K562 (cell line): Measurements from ENCODE around the gene STRN3. TPM values are rescaled to one million over a fixed set of nuclear protein-coding genes. Genes with fewer than 3 reads are reported as not detected.

Experiments
- CSDE1 ChIP-seq, 2 experiments: fragments of 450-650 bp; IDR thresholded peaks; 2 replicates each; pipeline ENCODE4 v1.6.1; 2016; ENCODE audit warnings: mild to moderate bottlenecking in 1 of 2
- DDX20 ChIP-seq: fragments of 450-650 bp; IDR thresholded peaks from 2 replicates; pipeline ENCODE4 v1.6.1; 2016; ENCODE audit warnings: missing genetic modification characterization, low read depth, mild to moderate bottlenecking, missing compliant biosample characterization, moderate library complexity
- FOS ChIP-seq: IDR thresholded peaks from 3 replicates; pipeline ENCODE4 v1.6.1; 2011; ENCODE audit not compliant: insufficient read length; ENCODE audit errors: extremely low read depth
- FOXK2 ChIP-seq, 2 experiments: fragments of 450-650 bp; IDR thresholded peaks in 1 of 2; conservative IDR thresholded peaks in 1 of 2; 2 replicates each; pipeline ENCODE4 v1.6.1; 2016; ENCODE audit warnings: low read depth in 2 of 2, mild to moderate bottlenecking in 1 of 2
- GABPA ChIP-seq: fragments of 200-800 bp; sonication (Bioruptor generic); conservative IDR thresholded peaks from 2 replicates; pipeline ENCODE4 v1.6.1; 2016; ENCODE audit warnings: low read depth, missing genetic modification characterization, missing compliant biosample characterization
- ID3 ChIP-seq, 2 experiments: fragments of 250-450 bp in 1 of 2; fragments of 450-650 bp in 1 of 2; sonication (Bioruptor Pico) in 1 of 2; IDR thresholded peaks; 2 replicates each; pipeline versions ENCODE4 v1.6.1 to v1.8.0; 2016 to 2021; ENCODE audit warnings: mild to moderate bottlenecking in 2 of 2, moderate library complexity in 2 of 2, missing compliant biosample characterization in 1 of 2, missing genetic modification characterization in 1 of 2
- NCOA2 ChIP-seq, 2 experiments: fragments of 450-650 bp; IDR thresholded peaks; 2 replicates each; pipeline ENCODE4 v1.6.1; 2018; ENCODE audit warnings: mild to moderate bottlenecking in 2 of 2, moderate library complexity in 1 of 2; ENCODE audit not compliant: partially characterized antibody in 2 of 2
- POLR2AphosphoS5 ChIP-seq: IDR thresholded peaks from 2 replicates; pipeline ENCODE4 v1.6.1; 2011; ENCODE audit warnings: mild to moderate bottlenecking, low read depth, low read length, moderate library complexity; ENCODE audit not compliant: control insufficient read depth, insufficient read depth
- RBM22 ChIP-seq: fragments of 200-400 bp; formaldehyde crosslinking; IDR thresholded peaks from 2 replicates; pipeline ENCODE4 v1.6.1; 2018; ENCODE audit warnings: low read length, low read depth; ENCODE audit not compliant: poor library complexity, severe bottlenecking
- SIN3A ChIP-seq, 2 experiments: fragments of 150-350 bp in 1 of 2; IDR thresholded peaks; 2 replicates each; pipeline ENCODE4 v1.6.1; 2011 to 2016; ENCODE audit warnings: borderline replicate concordance in 2 of 2, low read depth in 2 of 2, low read length in 2 of 2, mild to moderate bottlenecking in 2 of 2, moderate library complexity in 2 of 2; ENCODE audit not compliant: control insufficient read depth in 1 of 2
- SIX5 ChIP-seq, 2 experiments: IDR thresholded peaks; 2 replicates each; pipeline ENCODE4 v1.6.1; 2011; ENCODE audit warnings: low read length in 2 of 2, borderline replicate concordance in 1 of 2, low read depth in 1 of 2, mild to moderate bottlenecking in 1 of 2, moderate library complexity in 1 of 2; ENCODE audit not compliant: insufficient read depth in 1 of 2
- SMAD2 ChIP-seq: fragments of 150-350 bp; IDR thresholded peaks from 2 replicates; pipeline ENCODE4 v1.6.1; 2014; ENCODE audit warnings: low read depth, mild to moderate bottlenecking, low read length
- TAF1 ChIP-seq: IDR thresholded peaks from 2 replicates; pipeline ENCODE4 v1.6.1; 2011; ENCODE audit warnings: mild to moderate bottlenecking, low read length, moderate library complexity; ENCODE audit not compliant: insufficient read depth, control insufficient read depth, severe bottlenecking; ENCODE audit errors: extremely low read depth
- TAF9B ChIP-seq: fragments of 450-650 bp; IDR thresholded peaks from 2 replicates; pipeline ENCODE4 v1.6.1; 2018; ENCODE audit warnings: mild to moderate bottlenecking; ENCODE audit not compliant: partially characterized antibody
- TSHZ1 ChIP-seq: fragments of 250-450 bp; sonication (Bioruptor Pico); IDR thresholded peaks from 2 replicates; pipeline ENCODE4 v1.4.0; 2020; ENCODE audit warnings: mild to moderate bottlenecking, moderate library complexity
- XRCC5 ChIP-seq: fragments of 200-400 bp; formaldehyde crosslinking; IDR thresholded peaks from 2 replicates; pipeline ENCODE4 v1.6.1; 2017; ENCODE audit warnings: low read depth, mild to moderate bottlenecking, low read length
- ZEB2 ChIP-seq: fragments of 450-650 bp; IDR thresholded peaks from 2 replicates; pipeline ENCODE4 v1.6.1; 2016
- ZMIZ1 ChIP-seq, 2 experiments: fragments of 150-350 bp in 1 of 2; IDR thresholded peaks; 2 replicates each; pipeline ENCODE4 v1.6.1; 2012 to 2016; ENCODE audit warnings: low read depth in 2 of 2, low read length in 2 of 2, mild to moderate bottlenecking in 1 of 2, moderate library complexity in 1 of 2
- polyA plus RNA-seq, 8 experiments: library from polyadenylated mRNA; depleted of rRNA in 4 of 8; stranded (reverse) in 5 of 8; unstranded in 3 of 8; fragments of >200 nt; fragmentation: Nextera tagmentation in 2 of 8; fragmentation: Illumina TruSeq in 1 of 8; extraction: Ambion mirVana in 2 of 8; extraction: Trizol in 1 of 8; gene quantifications; 2 replicates each; pipeline versions ENCODE4 v1.2.1 to v1.2.3, GENCODE V29; 2011 to 2014; ENCODE audit warnings: inconsistent platforms in 1 of 8, missing spikeins in 1 of 8
- total RNA-seq, 7 experiments: library from RNA; depleted of rRNA in 6 of 7; stranded (reverse); fragments of >200 nt in 6 of 7; fragmentation: Illumina TruSeq in 2 of 7; extraction: Trizol in 2 of 7; gene quantifications; 2 replicates each; pipeline versions ENCODE4 v1.2.1 to v1.2.3, GENCODE V29; 2011 to 2021; ENCODE audit warnings: low replicate concordance in 1 of 7

The STRN3 gene
- total and polyA plus RNA-seq, 9 of the 15 experiments (the other 6 are each of a cell fraction or from before 2014, with no cell fraction given), result 5.9 to 29.1 (median 16.0) TPM

- TF ChIP-seq TSHZ1 (CRISPR knock-in tag), result no peak
- TF ChIP-seq RBM22, result peak; percentile 75
- TF ChIP-seq SIN3A (IDR thresholded peaks at IDR 0.05; ENCODE audit: borderline replicate concordance in 2 of 2, control insufficient read depth in 1 of 2, low read depth in 2 of 2, low read length in 2 of 2), result peak; percentile 56 to 71; a peak in 1 of 4 replicates
- TF ChIP-seq GABPA (tag), result no peak
- peak in 1 of 2 experiments; percentile 59; a peak in 1 of 4 replicates for TF ChIP-seq FOXK2 (conservative IDR thresholded peaks at IDR 0.05 in 1 of 2, IDR thresholded peaks at IDR 0.05 in 1 of 2; ENCODE audit: low read depth in 2 of 2)
- peak; percentile 39; the same call in 1 of the 2 replicates for TF ChIP-seq POLR2AphosphoS5
- TF ChIP-seq TAF9B, result peak; percentile 79
- no peak for TF ChIP-seq FOS
- no peak for TF ChIP-seq SIX5 (IDR thresholded peaks at IDR 0.05; ENCODE audit: borderline replicate concordance in 1 of 2, insufficient read depth in 1 of 2, low read depth in 1 of 2, low read length in 2 of 2)
- peak in 1 of 2 experiments; percentile 29; a peak in 1 of 4 replicates for TF ChIP-seq ZMIZ1 (IDR thresholded peaks at IDR 0.05; ENCODE audit: low read depth in 2 of 2, low read length in 2 of 2)
- TF ChIP-seq SMAD2, result no peak
- TF ChIP-seq CSDE1 (IDR thresholded peaks at IDR 0.05), result no peak
- peak; percentile 83 for TF ChIP-seq TAF1
- peak in 1 of 2 experiments; percentile 4 for TF ChIP-seq NCOA2 (IDR thresholded peaks at IDR 0.05; ENCODE audit: partially characterized antibody in 2 of 2)
- TF ChIP-seq DDX20 (tag), result no peak
- no peak for TF ChIP-seq ZEB2
- no peak for TF ChIP-seq ID3 (CRISPR knock-in tag; IDR thresholded peaks at IDR 0.05)
- TF ChIP-seq ID3 (tag; IDR thresholded peaks at IDR 0.05), result no peak
- TF ChIP-seq XRCC5, result no peak
Observed at GRCh38 chr14:31025367-31026076, 657 bp downstream of the STRN3 start, which contains the start of gene AP4S1 (continued).
